ENCODE data around the gene MDGA2.

GRCh38 chr14:47662466-47662865 is 12.9 kb downstream of the MDGA2 start:
- no peak for TF ChIP-seq POLR2A (IDR thresholded peaks at IDR 0.05; ENCODE audit: low read depth, low read length)
- no peak for TF ChIP-seq RAD21 (IDR thresholded peaks at IDR 0.05; ENCODE audit: low read length)
- TF ChIP-seq CTCF (conservative IDR thresholded peaks at IDR 0.05; ENCODE audit: low read depth, low read length): no peak
- TF ChIP-seq MXI1 (IDR thresholded peaks at IDR 0.05; ENCODE audit: borderline replicate concordance, low read depth, low read length): no peak
- TF ChIP-seq RCOR1 (IDR thresholded peaks at IDR 0.05; ENCODE audit: insufficient replicate concordance, low read length): no peak
- no peak for TF ChIP-seq RFX5 (IDR thresholded peaks at IDR 0.05; ENCODE audit: low read depth, low read length)

Data from IMR-90 (cell line).